GM23338 (cell line): ENCODE measurements around the gene NDST1.

Source experiments
- CREB1 ChIP-seq: fragments of 250-450 bp; sonication (Bioruptor Pico); IDR thresholded peaks from 2 replicates; pipeline ENCODE4 v1.5.0; 2020; ENCODE audit warnings: low read depth, mild to moderate bottlenecking, moderate library complexity
- CTCF ChIP-seq, 2 experiments: fragments of 200-600 bp in 1 of 2; sonication (generic) in 1 of 2; conservative IDR thresholded peaks; 2 replicates each; pipeline versions ENCODE4 v1.5.1 to v1.6.1; 2016 to 2017; ENCODE audit warnings: antibody characterized with exemption in 2 of 2, low read depth in 2 of 2, mild to moderate bottlenecking in 2 of 2, moderate library complexity in 1 of 2
- EZH2 ChIP-seq: fragments of 200-600 bp; sonication (generic); IDR thresholded peaks from one replicate; pipeline ENCODE4 v1.8.0; 2017; ENCODE audit warnings: antibody characterized with exemption, mild to moderate bottlenecking, low read depth; ENCODE audit not compliant: unreplicated experiment
- POLR2AphosphoS5 ChIP-seq: IDR thresholded peaks from 2 replicates; pipeline ENCODE4 v1.6.1; 2016; ENCODE audit warnings: antibody characterized with exemption, low read depth
- REST ChIP-seq: IDR thresholded peaks from one replicate; pipeline ENCODE4 v1.6.1; 2018; ENCODE audit warnings: antibody characterized with exemption; ENCODE audit not compliant: unreplicated experiment

GRCh38 chr5:150490754-150491153 lies 17.2 kb upstream of the NDST1 start:
- no peak for TF ChIP-seq CTCF (conservative IDR thresholded peaks at IDR 0.05; ENCODE audit: low read depth in 2 of 2)
- TF ChIP-seq EZH2, result no peak
- TF ChIP-seq POLR2AphosphoS5, result no peak
- TF ChIP-seq CREB1, result no peak
- TF ChIP-seq REST, result no peak
